Measurements from ENCODE around the gene RASSF8.

Gene RASSF8

DNA sequence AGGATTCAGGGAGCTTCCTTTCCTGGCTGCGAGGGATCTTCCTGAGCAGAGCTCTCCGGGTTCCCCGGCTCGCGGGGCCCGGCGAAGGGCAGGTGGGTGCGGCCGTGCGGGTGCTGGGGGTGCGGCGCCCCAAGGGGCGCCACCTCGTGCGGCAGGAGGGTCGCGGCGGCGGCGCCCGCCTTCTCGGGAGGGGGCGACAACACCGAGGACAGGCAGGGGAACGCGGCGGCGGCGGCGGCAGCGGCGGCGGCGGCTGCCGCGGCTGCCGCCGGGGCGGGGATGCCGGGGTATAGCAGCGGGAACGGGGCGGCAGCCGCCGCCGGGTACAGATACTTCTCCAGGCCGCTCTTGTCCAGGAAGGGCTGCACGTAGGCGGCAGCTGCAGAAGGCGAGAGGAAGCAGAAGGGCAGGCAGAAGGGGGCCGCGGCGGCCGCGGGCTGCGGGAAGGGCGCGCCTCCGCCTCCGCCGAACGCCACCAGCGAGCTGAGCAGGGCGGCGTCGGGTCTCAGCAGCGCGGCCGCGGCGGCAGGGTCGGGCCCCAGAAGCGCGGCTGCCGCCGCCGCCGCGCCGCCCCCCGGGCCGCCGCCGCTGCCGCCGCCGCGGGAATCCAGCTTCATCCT is 163.7 kb downstream of the RASSF8 start:
- ATAC-seq = no peak
- TF ChIP-seq ESRRG (CRISPR knock-in tag; IDR thresholded peaks at IDR 0.05) (no peak), ISL1 (CRISPR knock-in tag; IDR thresholded peaks at IDR 0.05) (no peak), ZC3H10 (CRISPR knock-in tag; IDR thresholded peaks at IDR 0.05) (no peak), ZNF565 (CRISPR knock-in tag; conservative IDR thresholded peaks at IDR 0.05; ENCODE audit: low read depth) (no peak), ZFP3 (CRISPR knock-in tag; IDR thresholded peaks at IDR 0.05) (no peak), BACH2 (CRISPR knock-in tag; IDR thresholded peaks at IDR 0.05; ENCODE audit: borderline replicate concordance) (no peak), ZFP30 (CRISPR knock-in tag; IDR thresholded peaks at IDR 0.05) (no peak)
- TF ChIP-seq, protein P1, sequence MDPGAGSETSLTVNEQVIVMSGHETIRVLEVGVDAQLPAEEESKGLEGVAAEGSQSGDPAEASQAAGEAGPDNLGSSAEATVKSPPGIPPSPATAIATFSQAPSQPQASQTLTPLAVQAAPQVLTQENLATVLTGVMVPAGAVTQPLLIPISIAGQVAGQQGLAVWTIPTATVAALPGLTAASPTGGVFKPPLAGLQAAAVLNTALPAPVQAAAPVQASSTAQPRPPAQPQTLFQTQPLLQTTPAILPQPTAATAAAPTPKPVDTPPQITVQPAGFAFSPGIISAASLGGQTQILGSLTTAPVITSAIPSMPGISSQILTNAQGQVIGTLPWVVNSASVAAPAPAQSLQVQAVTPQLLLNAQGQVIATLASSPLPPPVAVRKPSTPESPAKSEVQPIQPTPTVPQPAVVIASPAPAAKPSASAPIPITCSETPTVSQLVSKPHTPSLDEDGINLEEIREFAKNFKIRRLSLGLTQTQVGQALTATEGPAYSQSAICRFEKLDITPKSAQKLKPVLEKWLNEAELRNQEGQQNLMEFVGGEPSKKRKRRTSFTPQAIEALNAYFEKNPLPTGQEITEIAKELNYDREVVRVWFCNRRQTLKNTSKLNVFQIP (CRISPR knock-in tag; IDR thresholded peaks at IDR 0.05; ENCODE audit: borderline replicate concordance, low read depth) = no peak
- TF ChIP-seq, protein P2, sequence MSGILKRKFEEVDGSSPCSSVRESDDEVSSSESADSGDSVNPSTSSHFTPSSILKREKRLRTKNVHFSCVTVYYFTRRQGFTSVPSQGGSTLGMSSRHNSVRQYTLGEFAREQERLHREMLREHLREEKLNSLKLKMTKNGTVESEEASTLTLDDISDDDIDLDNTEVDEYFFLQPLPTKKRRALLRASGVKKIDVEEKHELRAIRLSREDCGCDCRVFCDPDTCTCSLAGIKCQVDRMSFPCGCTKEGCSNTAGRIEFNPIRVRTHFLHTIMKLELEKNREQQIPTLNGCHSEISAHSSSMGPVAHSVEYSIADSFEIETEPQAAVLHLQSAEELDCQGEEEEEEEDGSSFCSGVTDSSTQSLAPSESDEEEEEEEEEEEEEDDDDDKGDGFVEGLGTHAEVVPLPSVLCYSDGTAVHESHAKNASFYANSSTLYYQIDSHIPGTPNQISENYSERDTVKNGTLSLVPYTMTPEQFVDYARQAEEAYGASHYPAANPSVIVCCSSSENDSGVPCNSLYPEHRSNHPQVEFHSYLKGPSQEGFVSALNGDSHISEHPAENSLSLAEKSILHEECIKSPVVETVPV (CRISPR knock-in tag; IDR thresholded peaks at IDR 0.05) = no peak

DNA sequence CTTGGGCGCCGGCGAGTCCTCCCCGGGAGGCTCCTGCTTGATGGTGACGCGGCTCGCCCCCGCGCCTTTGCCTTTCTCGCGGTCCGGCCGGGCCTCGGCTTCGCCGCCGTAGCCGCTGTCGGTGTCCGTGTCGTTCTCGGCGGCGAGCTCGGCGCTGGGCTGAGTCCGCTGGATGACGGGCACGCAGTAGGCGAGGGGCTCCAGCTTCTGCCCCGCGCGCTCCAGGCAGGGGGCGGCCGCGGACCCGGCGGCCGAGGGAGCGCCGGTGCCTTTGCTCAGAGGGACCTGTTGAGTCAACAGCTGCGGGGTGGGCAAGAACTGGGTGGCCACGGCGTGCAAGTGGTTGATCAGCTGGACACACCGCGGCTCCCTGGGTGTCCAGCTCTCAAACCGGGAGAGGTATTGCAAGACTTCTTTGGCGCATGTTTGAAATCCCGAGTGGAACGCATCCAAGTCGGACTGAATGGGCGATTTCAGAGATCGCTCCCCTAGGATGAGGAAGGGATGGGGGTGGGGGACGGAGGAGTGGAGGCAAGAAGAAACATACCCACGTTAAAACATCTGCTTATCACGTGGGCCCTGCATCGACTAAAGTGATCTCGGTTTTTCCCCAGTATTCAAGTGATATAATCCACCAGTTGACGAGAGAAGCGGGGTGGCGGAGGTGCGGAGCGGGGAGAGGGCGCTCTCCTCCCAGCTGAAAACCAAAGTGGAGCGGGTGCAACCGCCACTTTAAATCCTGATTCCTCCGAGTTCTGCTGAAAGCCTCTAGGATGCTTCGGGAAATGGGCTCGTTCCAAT is 164.4 kb downstream of the RASSF8 start:
- TF ChIP-seq, protein P3, sequence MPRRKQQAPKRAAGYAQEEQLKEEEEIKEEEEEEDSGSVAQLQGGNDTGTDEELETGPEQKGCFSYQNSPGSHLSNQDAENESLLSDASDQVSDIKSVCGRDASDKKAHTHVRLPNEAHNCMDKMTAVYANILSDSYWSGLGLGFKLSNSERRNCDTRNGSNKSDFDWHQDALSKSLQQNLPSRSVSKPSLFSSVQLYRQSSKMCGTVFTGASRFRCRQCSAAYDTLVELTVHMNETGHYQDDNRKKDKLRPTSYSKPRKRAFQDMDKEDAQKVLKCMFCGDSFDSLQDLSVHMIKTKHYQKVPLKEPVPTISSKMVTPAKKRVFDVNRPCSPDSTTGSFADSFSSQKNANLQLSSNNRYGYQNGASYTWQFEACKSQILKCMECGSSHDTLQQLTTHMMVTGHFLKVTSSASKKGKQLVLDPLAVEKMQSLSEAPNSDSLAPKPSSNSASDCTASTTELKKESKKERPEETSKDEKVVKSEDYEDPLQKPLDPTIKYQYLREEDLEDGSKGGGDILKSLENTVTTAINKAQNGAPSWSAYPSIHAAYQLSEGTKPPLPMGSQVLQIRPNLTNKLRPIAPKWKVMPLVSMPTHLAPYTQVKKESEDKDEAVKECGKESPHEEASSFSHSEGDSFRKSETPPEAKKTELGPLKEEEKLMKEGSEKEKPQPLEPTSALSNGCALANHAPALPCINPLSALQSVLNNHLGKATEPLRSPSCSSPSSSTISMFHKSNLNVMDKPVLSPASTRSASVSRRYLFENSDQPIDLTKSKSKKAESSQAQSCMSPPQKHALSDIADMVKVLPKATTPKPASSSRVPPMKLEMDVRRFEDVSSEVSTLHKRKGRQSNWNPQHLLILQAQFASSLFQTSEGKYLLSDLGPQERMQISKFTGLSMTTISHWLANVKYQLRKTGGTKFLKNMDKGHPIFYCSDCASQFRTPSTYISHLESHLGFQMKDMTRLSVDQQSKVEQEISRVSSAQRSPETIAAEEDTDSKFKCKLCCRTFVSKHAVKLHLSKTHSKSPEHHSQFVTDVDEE (CRISPR knock-in tag; IDR thresholded peaks at IDR 0.05) = no peak
- no peak for TF ChIP-seq BACH2 (CRISPR knock-in tag; IDR thresholded peaks at IDR 0.05; ENCODE audit: borderline replicate concordance)
- no peak for TF ChIP-seq RARB (CRISPR knock-in tag; IDR thresholded peaks at IDR 0.05)
- TF ChIP-seq, protein P4, sequence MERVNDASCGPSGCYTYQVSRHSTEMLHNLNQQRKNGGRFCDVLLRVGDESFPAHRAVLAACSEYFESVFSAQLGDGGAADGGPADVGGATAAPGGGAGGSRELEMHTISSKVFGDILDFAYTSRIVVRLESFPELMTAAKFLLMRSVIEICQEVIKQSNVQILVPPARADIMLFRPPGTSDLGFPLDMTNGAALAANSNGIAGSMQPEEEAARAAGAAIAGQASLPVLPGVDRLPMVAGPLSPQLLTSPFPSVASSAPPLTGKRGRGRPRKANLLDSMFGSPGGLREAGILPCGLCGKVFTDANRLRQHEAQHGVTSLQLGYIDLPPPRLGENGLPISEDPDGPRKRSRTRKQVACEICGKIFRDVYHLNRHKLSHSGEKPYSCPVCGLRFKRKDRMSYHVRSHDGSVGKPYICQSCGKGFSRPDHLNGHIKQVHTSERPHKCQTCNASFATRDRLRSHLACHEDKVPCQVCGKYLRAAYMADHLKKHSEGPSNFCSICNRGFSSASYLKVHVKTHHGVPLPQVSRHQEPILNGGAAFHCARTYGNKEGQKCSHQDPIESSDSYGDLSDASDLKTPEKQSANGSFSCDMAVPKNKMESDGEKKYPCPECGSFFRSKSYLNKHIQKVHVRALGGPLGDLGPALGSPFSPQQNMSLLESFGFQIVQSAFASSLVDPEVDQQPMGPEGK (CRISPR knock-in tag; IDR thresholded peaks at IDR 0.05; ENCODE audit: borderline replicate concordance) = no peak
- TF ChIP-seq CSDC2 (CRISPR knock-in tag; IDR thresholded peaks at IDR 0.05) = no peak
- ATAC-seq = peak; percentile 25

DNA sequence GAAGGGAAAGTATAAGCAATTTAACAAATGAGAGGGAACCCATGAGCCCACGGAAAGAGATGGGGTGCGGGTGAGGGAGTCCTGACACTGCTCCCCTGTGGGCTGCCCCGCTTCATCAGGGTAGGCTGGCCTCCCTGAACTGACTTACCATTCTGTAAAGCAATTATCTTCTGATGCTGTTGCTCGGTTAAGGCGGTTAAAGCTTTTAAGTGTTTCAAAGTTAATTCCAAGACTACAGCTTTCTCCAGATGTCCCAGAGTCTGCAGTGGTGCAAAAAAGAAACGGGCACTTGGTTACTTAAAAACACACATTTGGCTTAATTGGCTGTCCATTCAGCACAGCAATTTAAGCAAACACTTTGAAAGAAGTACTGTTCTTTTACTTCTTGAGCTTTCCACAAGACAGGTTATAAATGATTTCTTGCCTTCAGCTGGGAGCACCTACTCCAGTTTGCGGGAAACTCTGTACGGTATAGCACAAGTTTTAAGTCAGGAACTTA is 165.0 kb downstream of the RASSF8 start:
- ATAC-seq = peak; percentile 1; the same call in 2 of the 3 replicates
- no peak for TF ChIP-seq GLIS3 (CRISPR knock-in tag; IDR thresholded peaks at IDR 0.05)
- no peak for TF ChIP-seq ESRRG (CRISPR knock-in tag; IDR thresholded peaks at IDR 0.05)
- TF ChIP-seq ZC3H10 (CRISPR knock-in tag; IDR thresholded peaks at IDR 0.05) = no peak
- TF ChIP-seq RARB (CRISPR knock-in tag; IDR thresholded peaks at IDR 0.05) = no peak
- TF ChIP-seq CSDC2 (CRISPR knock-in tag; IDR thresholded peaks at IDR 0.05) = no peak
- TF ChIP-seq, protein P3 (CRISPR knock-in tag; IDR thresholded peaks at IDR 0.05) = no peak
- no peak for TF ChIP-seq ISL1 (CRISPR knock-in tag; IDR thresholded peaks at IDR 0.05)
- no peak for TF ChIP-seq SNAI2 (CRISPR knock-in tag; IDR thresholded peaks at IDR 0.05)
- TF ChIP-seq TCF4 (CRISPR knock-in tag; IDR thresholded peaks at IDR 0.05; ENCODE audit: borderline replicate concordance) = no peak
- TF ChIP-seq, protein P2 (CRISPR knock-in tag; IDR thresholded peaks at IDR 0.05) = no peak
- no peak for TF ChIP-seq OSR1 (CRISPR knock-in tag; IDR thresholded peaks at IDR 0.05)
- TF ChIP-seq, protein P1 (CRISPR knock-in tag; IDR thresholded peaks at IDR 0.05; ENCODE audit: borderline replicate concordance, low read depth) = no peak
- TF ChIP-seq, protein P5, sequence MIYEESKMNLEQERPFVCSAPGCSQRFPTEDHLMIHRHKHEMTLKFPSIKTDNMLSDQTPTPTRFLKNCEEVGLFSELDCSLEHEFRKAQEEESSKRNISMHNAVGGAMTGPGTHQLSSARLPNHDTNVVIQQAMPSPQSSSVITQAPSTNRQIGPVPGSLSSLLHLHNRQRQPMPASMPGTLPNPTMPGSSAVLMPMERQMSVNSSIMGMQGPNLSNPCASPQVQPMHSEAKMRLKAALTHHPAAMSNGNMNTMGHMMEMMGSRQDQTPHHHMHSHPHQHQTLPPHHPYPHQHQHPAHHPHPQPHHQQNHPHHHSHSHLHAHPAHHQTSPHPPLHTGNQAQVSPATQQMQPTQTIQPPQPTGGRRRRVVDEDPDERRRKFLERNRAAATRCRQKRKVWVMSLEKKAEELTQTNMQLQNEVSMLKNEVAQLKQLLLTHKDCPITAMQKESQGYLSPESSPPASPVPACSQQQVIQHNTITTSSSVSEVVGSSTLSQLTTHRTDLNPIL (CRISPR knock-in tag; IDR thresholded peaks at IDR 0.05; ENCODE audit: low read depth) = no peak

All from SK-N-SH treated with all-trans-retinoic acid at 6 μM for 48 hours (cell line).